ENCODE data around the gene OSBPL1A.

DNA sequence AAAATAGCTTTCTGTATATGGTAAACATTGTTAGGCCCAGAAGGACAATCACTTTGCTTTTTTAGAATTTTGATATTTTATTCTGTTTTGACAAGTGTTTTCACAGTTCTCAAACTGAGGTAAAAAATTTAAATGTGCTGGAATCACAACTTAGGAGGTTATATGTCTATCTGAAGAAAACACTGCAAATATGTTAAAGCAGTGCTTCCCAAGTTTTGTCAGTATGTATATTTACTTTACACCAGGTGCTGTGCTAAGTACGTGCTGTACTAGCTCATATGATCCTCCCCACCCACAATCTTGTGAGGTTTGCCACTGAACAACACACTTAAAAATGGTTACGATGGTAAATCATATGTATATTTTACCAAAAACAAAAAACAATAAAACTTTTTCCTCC, 134.6 kb downstream of the OSBPL1A start:
- no peak for TF ChIP-seq CTCF (IDR thresholded peaks at IDR 0.05)
- peak in 1 of 3 donors; percentile 18 for TF ChIP-seq POLR2AphosphoS5 (IDR thresholded peaks at IDR 0.05)

Measured in transverse colon (tissue), 4 donors.